AG09309 (cell line): ENCODE measurements around the gene EML6.

Experiments used
- DNase-seq: peaks from one replicate; pipeline ENCODE4 v3.0.0-alpha.2; 2010; ENCODE audit warnings: low read depth
- H3K4me3 ChIP-seq: 2 replicates; pipeline ENCODE4 v1.5.1; 2011; ENCODE audit warnings: mild to moderate bottlenecking, low read depth, low read length, moderate library complexity; ENCODE audit not compliant: control insufficient read depth
- TF ChIP-seq, protein P1 (sequence below): IDR thresholded peaks from 2 replicates; pipeline ENCODE4 v1.5.1; 2011; ENCODE audit warnings: mild to moderate bottlenecking, low read depth, low read length, inconsistent platforms; ENCODE audit not compliant: insufficient read depth, control insufficient read depth; ENCODE audit errors: missing control alignments

Gene EML6

DNA sequence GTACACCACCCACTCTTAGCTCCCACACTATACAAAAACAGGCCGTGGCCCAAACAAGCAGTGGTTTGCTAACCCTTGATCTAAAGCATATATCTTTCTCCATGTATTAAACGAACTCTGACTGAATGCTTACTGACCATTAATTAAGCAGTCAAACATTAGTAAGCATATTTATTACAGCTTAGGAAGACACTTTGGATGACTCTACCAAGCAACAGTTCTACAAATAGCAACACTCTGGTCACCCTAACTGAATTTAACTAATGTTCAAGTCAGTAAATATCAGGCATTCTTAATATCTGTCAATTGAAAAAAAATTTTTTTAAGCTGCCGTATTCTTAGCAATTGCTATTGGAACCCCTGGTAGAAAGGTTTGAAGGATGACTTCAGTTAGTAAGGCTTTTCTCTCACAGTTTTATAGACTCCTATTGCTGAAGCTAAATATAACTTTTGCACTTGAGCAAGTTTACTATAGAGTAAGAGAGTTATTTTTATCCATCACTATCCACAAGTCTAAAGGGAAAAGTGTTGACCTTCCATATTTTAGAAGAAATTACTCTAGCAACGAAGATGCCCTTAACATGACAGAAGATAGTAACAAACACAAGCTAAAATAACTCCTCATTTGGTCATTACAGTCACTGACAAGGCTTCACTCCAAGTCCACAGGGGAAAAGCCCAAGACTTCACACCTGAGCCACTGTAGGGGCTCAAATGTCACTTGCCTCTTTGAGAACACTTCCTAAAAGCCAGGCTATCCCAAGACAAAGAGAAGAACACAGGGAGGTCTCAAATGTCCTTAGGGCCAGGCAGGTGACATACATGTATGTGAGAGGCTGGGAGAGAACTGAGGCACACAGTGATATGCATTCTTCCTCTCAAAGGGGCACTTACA is 252.4 kb downstream of the EML6 start:
- H3K4me3 ChIP-seq = no peak overlapping the region

DNA sequence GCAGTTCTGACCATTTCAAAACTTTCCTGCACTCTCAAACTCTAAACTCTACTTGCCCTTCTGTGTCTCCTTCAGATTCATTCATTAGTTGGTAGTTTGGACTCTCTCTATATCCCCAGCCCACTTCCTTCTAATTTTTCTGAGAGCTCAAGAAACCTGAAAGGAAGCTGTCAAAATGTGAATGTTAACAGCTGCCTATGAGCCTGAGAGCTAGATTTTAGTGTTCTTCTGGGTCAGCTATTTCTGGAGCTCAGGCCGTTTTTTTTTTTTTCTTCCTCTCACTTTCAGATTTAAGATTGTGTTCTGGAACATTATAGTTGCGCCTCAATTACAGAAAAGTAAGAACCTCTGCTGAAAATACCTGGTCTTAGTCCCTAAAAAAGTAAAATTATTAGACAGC is 253.7 kb downstream of the EML6 start:
- no peak for DNase-seq
- H3K4me3 ChIP-seq = no peak overlapping the region
- TF ChIP-seq, protein P1, sequence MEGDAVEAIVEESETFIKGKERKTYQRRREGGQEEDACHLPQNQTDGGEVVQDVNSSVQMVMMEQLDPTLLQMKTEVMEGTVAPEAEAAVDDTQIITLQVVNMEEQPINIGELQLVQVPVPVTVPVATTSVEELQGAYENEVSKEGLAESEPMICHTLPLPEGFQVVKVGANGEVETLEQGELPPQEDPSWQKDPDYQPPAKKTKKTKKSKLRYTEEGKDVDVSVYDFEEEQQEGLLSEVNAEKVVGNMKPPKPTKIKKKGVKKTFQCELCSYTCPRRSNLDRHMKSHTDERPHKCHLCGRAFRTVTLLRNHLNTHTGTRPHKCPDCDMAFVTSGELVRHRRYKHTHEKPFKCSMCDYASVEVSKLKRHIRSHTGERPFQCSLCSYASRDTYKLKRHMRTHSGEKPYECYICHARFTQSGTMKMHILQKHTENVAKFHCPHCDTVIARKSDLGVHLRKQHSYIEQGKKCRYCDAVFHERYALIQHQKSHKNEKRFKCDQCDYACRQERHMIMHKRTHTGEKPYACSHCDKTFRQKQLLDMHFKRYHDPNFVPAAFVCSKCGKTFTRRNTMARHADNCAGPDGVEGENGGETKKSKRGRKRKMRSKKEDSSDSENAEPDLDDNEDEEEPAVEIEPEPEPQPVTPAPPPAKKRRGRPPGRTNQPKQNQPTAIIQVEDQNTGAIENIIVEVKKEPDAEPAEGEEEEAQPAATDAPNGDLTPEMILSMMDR = no peak

More for the DNA sequence above, 252.4 kb downstream of the EML6 start:
- TF ChIP-seq, protein P1 = no peak
- DNase-seq = no peak

DNA sequence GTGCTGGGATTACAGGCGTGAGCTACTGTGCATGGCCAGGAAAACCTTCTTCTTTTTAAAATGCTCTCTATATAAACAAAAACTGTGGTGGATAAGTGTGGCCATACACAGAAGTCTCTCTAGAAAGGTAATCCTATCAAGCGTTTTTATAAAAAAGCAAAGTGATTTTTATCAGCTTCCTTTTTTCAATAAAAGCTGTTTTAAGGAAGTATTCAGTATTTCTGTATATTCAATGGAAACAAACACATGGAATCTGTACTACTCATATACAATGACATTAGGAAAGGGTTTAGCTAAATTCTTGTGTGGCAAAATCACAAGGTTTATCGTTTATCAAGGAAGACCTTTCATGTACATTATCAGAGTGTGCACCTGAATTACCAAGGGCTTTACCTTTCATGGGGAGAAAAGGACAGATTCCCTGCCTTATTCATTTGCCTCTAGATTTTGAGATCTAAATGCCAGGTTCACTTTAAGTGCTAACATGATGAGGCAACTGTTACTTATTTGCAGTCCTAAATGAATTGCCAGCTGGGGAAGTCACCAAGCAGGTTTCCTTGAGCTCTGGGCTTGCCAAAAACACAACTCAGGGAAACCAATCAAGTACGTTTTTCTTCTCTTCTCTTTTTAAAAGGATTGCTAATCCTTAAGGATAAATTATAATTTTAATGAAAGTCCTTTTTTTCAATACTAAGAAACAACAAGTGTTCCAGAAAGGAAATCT is 256.0 kb downstream of the EML6 start:
- no peak for DNase-seq
- TF ChIP-seq, protein P1 = no peak
- H3K4me3 ChIP-seq = no peak overlapping the region

DNA sequence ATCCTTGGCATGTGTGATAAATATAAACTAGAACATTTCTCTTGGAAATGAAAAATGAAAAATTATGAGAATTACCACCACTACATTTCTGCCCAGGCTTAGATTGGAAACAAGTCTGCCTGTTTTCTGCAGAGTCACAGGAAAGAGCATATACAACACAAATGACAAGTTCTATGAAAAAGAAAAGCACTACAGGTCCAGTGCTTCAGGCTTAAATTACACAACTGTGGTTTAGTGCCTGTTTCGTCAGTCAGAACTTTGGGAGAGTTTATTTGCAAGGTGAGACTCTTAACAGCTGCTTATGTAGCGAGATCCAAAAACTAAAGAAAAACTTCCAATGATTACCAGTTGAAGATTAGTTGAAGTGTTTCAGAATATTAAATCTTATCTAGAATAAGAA is 257.9 kb downstream of the EML6 start:
- TF ChIP-seq, protein P1 = no peak
- H3K4me3 ChIP-seq = no peak overlapping the region
- DNase-seq = no peak

DNA sequence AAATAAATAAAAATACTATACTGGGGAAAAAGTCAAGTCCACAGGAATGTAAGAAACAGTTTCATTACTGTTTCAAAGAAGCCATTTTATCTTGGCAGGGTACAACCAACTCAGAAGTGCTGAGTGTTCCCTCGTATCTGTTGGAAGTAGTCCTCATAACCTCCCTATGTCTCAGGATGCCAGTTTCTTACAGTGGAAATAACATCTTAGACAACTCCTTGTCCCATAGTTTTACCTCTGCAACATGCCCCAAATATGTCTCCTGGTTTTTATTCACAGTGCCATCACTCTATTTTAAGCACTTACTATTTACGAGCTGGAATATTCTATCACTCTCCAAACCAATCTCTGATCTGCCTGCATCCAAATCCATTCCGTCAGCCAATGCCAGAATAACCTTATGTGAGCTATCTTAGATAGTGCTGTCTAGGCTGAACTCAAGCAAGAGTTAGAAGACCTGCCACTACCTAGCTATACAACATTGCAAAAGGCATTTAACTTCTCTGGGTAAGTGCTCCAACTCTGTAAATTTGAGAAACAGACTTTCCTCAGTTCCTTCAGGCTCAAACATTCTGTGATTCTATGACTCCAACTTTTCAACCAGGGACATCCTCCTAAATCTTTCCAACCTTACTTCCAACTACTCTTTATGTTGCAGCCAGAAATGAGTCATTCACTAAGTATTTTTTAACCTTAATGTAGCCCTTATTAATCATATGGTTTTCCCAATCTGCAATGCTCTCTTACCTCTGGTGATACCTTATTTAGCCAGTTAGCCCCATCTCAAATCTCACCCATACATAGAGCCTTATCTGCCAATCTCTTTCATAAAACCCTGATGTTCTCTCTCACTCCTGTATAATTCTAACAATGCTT is 260.1 kb downstream of the EML6 start:
- no peak for DNase-seq
- TF ChIP-seq, protein P1 = no peak
- H3K4me3 ChIP-seq = no peak overlapping the region

DNA sequence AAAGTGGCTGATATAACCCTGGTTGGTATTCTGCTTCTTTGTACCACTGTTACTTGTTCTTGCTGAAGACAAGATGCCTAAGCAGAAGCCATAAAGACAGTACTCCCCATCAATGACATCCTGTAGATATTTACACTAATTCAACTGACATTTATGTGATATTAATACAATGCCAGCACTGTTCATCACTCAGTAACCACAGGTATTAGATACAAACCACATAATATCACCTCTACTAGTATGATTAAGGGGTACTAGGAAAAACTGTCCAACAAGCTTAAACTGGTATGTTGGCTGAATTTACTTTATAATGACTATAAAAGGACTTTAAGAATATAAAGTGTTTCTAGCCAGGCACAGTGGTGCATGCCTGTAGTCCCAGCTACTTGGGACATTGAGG is 261.0 kb downstream of the EML6 start:
- H3K4me3 ChIP-seq = no peak overlapping the region

More for the DNA sequence above, 261.0 kb downstream of the EML6 start:
- TF ChIP-seq, protein P1 = no peak
- DNase-seq = no peak
